ENCODE data around the gene TNFRSF9. TPM values are rescaled to one million over a fixed set of nuclear protein-coding genes. Genes with fewer than 3 reads are reported as not detected.
A peak's percentile ranks its signal among the peaks of the same experiment; 100 is the strongest.

Gene TNFRSF9
- total and polyA plus RNA-seq, 2 experiments from 2014 or later: not detected

- in situ Hi-C loops (cut with MboI): no loop called here
- no peak overlapping the region for H2AFZ ChIP-seq
- 2 to 3% methylated on average over 5 of the region's 5 CpGs for WGBS, 2 experiments (ENCODE audit: low coverage in 1 of 2, low lambda C conversion rate in 2 of 2, missing lambda C conversion rate in 2 of 2)
These were observed 8.3 kb upstream of the TNFRSF9 start for GRCh38 chr1:7948960-7949359.

GRCh38 chr1:7943251-7943650 is 2.6 kb upstream of the TNFRSF9 start:
- H3K79me2 ChIP-seq (ENCODE audit: insufficient read depth): no peaks in the 10 kb centered on the region
- in situ Hi-C loops (cut with MboI): no loop called here
- no peaks in the 10 kb centered on the region for H3K9me3 ChIP-seq (ENCODE audit: low read depth)
- H3F3A ChIP-seq (ENCODE audit: insufficient read depth): no peaks in the 10 kb centered on the region
- no peaks in the 10 kb centered on the region for H3K9me2 ChIP-seq (ENCODE audit: insufficient read depth)
- TF ChIP-seq EZH2phosphoT487 (IDR thresholded peaks at IDR 0.05; ENCODE audit: insufficient read depth, low read depth) (no peak), EZH2 (IDR thresholded peaks at IDR 0.05; ENCODE audit: insufficient read depth, poor library complexity, severe bottlenecking) (no peak)
- no peak overlapping the region for H3K9ac ChIP-seq
- H3K27me3 ChIP-seq (replicated peaks; ENCODE audit: insufficient read depth): peaks cover 6% of the 10 kb centered on the region
- no peaks in the 10 kb centered on the region for H4K20me1 ChIP-seq (ENCODE audit: insufficient read depth)
- no peaks in the 10 kb centered on the region for H3K36me3 ChIP-seq (ENCODE audit: low read depth)
- DNase-seq: no peak
- H2AFZ ChIP-seq: no peak overlapping the region
- H3K4me2 ChIP-seq (ENCODE audit: unreplicated experiment): no peak overlapping the region
- H3K4me1 ChIP-seq (ENCODE audit: insufficient read depth): no peaks in the 10 kb centered on the region
- H3K27ac ChIP-seq: no peak overlapping the region
- H3K4me3 ChIP-seq: no peak overlapping the region
- 82 to 91% methylated on average over 2 of the region's 2 CpGs for WGBS, 2 experiments (ENCODE audit: low coverage in 1 of 2, low lambda C conversion rate in 2 of 2, missing lambda C conversion rate in 2 of 2)

More at GRCh38 chr1:7948960-7949359, 8.3 kb upstream of the TNFRSF9 start:
- no peaks in the 10 kb centered on the region for H3K36me3 ChIP-seq (ENCODE audit: low read depth)
- peak; percentile 91 for DNase-seq
- peaks cover 11% of the 10 kb centered on the region for H3K4me1 ChIP-seq (ENCODE audit: insufficient read depth)
- no peak overlapping the region for H3K9ac ChIP-seq
- H3K9me2 ChIP-seq (ENCODE audit: insufficient read depth): no peaks in the 10 kb centered on the region
- H3K79me2 ChIP-seq (ENCODE audit: insufficient read depth): no peaks in the 10 kb centered on the region
- H3K4me3 ChIP-seq: no peak overlapping the region
- peak overlapping the region; percentile 35 for H3K4me2 ChIP-seq (ENCODE audit: unreplicated experiment)
- H3F3A ChIP-seq (ENCODE audit: insufficient read depth): peaks cover 17% of the 10 kb centered on the region
- TF ChIP-seq EZH2 (IDR thresholded peaks at IDR 0.05; ENCODE audit: insufficient read depth, poor library complexity, severe bottlenecking): no peak
- TF ChIP-seq EZH2phosphoT487 (IDR thresholded peaks at IDR 0.05; ENCODE audit: insufficient read depth, low read depth): 0 out of 2 replicates have a peak, but pooled peaks have one; percentile 20
- 0 out of 2 replicates have a peak overlapping the region, but pooled peaks have one; percentile 11 for H3K27ac ChIP-seq
- H4K20me1 ChIP-seq (ENCODE audit: insufficient read depth): no peaks in the 10 kb centered on the region
- no peaks in the 10 kb centered on the region for H3K27me3 ChIP-seq (replicated peaks; ENCODE audit: insufficient read depth)
- no peaks in the 10 kb centered on the region for H3K9me3 ChIP-seq (ENCODE audit: low read depth)

- no peaks in the 10 kb centered on the region for H4K20me1 ChIP-seq (ENCODE audit: insufficient read depth)
- WGBS, 2 experiments (ENCODE audit: low coverage in 1 of 2, low lambda C conversion rate in 2 of 2, missing lambda C conversion rate in 2 of 2): 13% methylated on average over 36 to 40 of the region's 40 CpGs
- peaks cover 6% of the 10 kb centered on the region for H3K27me3 ChIP-seq (replicated peaks; ENCODE audit: insufficient read depth)
- H3K9me2 ChIP-seq (ENCODE audit: insufficient read depth): no peaks in the 10 kb centered on the region
- TF ChIP-seq EZH2 (IDR thresholded peaks at IDR 0.05; ENCODE audit: insufficient read depth, poor library complexity, severe bottlenecking) (no peak), EZH2phosphoT487 (IDR thresholded peaks at IDR 0.05; ENCODE audit: insufficient read depth, low read depth) (no peak)
- H3K4me3 ChIP-seq: peak overlapping the region; percentile 56
- peak overlapping the region; percentile 34 for H3K4me2 ChIP-seq (ENCODE audit: unreplicated experiment)
- H3K9me3 ChIP-seq (ENCODE audit: low read depth): no peaks in the 10 kb centered on the region
- H3K36me3 ChIP-seq (ENCODE audit: low read depth): no peaks in the 10 kb centered on the region
- H3K27ac ChIP-seq: no peak overlapping the region
- in situ Hi-C loops (cut with MboI): no loop called here
- H3K9ac ChIP-seq: no peak overlapping the region
- peak overlapping the region; percentile 65 for H2AFZ ChIP-seq
- no peaks in the 10 kb centered on the region for H3K4me1 ChIP-seq (ENCODE audit: insufficient read depth)
- no peaks in the 10 kb centered on the region for H3K79me2 ChIP-seq (ENCODE audit: insufficient read depth)
- DNase-seq: peak; percentile 70
- H3F3A ChIP-seq (ENCODE audit: insufficient read depth): no peaks in the 10 kb centered on the region
These were observed 1.7 kb upstream of the TNFRSF9 start for GRCh38 chr1:7942214-7942921.

- no peak overlapping the region for H3K4me3 ChIP-seq
- no peak overlapping the region for H2AFZ ChIP-seq
- H3K9ac ChIP-seq: no peak overlapping the region
- H3K4me2 ChIP-seq (ENCODE audit: unreplicated experiment): peak overlapping the region; percentile 34
- no peaks in the 10 kb centered on the region for H3K36me3 ChIP-seq (ENCODE audit: low read depth)
- DNase-seq: peak; percentile 35
- H3K9me3 ChIP-seq (ENCODE audit: low read depth): no peaks in the 10 kb centered on the region
- no peak overlapping the region for H3K27ac ChIP-seq
- H3K4me1 ChIP-seq (ENCODE audit: insufficient read depth): no peaks in the 10 kb centered on the region
- H4K20me1 ChIP-seq (ENCODE audit: insufficient read depth): no peaks in the 10 kb centered on the region
- no peaks in the 10 kb centered on the region for H3K79me2 ChIP-seq (ENCODE audit: insufficient read depth)
- in situ Hi-C loops (cut with MboI): no loop called here
- 83 to 84% methylated on average over 9 of the region's 9 CpGs for WGBS, 2 experiments (ENCODE audit: low coverage in 1 of 2, low lambda C conversion rate in 2 of 2, missing lambda C conversion rate in 2 of 2)
- H3K9me2 ChIP-seq (ENCODE audit: insufficient read depth): no peaks in the 10 kb centered on the region
- TF ChIP-seq EZH2 (IDR thresholded peaks at IDR 0.05; ENCODE audit: insufficient read depth, poor library complexity, severe bottlenecking): no peak
- TF ChIP-seq EZH2phosphoT487 (IDR thresholded peaks at IDR 0.05; ENCODE audit: insufficient read depth, low read depth): no peak
- H3K27me3 ChIP-seq (replicated peaks; ENCODE audit: insufficient read depth): peaks cover 6% of the 10 kb centered on the region
- no peaks in the 10 kb centered on the region for H3F3A ChIP-seq (ENCODE audit: insufficient read depth)
These were observed 776 bp upstream of the TNFRSF9 start for GRCh38 chr1:7941437-7941793.
